Measurements from ENCODE around the gene UBE2Q2.
"Not testable (repeated sequence)": the region's sequence is repeated elsewhere in the genome, so short reads cannot be mapped to it uniquely, and the experiment has no call there.

The UBE2Q2 gene

DNA sequence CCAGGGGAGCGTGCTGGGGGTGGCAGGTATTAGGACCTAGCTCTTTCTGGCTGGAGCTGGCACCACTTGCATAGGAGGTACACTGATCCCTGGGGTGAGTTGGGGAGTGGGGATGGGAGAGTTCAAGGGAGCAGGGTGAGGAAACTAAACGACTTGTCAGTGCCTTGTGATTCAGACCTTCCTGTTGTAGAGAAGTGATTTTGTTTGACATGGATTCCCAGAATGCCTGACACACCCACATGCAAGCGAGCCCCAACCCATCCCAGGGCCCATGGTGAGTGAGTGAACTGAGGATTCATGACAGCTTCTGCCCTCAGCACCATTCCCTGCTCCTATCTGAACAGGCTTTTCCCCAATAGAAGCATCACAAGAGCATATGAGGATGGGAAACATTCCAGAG is 15.6 kb upstream of the UBE2Q2 start:
- no peak for DNase-seq

DNA sequence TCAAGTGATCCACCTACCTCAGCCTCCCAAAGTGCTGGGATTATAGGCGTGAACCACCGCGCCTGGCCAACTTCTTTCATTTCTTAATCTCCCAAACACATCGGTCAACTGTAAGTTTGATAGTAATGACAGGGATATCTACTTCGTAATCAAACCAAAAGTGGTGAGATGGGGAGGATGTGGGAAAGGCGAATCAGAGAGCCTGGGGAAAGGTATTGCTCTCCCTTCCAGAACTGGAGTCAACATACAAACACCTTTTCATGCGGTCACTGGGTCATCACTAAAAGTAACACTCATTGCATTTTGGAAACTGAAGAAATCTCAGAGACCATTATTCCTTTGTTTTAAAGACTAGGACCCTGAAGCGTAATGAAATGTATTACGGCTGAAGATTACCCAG is 14.8 kb upstream of the UBE2Q2 start:
- DNase-seq, result no peak

DNA sequence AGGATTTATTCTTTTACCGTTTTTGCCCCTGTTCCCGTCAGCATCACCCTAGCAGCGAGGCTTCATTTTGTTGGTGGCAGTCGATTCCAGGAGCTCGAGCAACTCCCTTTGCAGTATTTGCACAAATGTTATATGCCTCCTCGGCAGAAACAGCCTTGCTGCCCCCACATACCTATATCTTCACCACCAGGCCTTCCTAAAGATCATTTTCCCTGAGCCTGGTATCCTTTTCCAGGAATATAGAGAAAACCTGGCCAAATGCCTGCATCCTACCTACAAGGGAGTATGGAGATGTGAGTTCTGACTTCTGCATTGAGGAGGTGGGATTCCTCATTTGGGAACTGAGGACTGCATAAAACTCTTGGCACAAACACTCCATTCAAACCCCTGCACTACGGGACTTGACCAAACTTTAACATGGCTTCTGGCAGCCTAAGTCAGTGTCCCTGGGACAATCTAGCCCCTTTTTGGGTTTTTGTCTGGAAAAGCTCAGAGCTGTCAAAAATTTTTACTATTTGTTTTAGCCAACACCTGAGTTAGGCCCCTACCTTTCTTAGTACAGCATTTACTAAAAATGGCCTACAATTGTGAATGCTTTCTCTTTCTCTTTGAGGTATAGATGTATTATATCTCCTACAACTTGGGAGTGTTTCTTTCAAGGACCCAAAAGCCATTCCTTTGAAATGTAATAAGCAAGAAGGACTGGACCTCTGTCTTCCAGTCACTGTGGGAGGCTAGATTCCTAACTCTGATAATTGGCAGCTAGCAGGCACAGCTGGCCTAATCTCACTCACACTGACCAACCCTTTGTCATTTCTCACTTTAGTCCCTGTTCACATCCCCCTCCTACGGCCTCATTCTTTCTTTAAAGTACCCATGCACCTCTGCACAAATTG is 12.1 kb upstream of the UBE2Q2 start:
- no peak for DNase-seq

DNA sequence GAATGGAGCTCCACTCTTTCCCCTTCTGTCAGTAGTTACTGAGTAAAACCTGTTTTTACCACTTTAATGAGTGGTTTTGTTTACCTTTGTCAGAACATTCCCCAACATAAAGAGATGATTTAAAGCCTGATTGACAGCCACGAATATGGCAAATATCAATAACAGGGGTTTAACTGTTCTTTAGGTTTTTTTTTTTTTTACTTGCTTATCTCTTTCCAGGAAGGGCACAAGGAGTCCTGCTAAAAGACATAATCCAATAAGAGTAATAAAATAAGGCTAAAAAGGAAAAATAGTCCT is 11.5 kb upstream of the UBE2Q2 start:
- no peak for DNase-seq

DNA sequence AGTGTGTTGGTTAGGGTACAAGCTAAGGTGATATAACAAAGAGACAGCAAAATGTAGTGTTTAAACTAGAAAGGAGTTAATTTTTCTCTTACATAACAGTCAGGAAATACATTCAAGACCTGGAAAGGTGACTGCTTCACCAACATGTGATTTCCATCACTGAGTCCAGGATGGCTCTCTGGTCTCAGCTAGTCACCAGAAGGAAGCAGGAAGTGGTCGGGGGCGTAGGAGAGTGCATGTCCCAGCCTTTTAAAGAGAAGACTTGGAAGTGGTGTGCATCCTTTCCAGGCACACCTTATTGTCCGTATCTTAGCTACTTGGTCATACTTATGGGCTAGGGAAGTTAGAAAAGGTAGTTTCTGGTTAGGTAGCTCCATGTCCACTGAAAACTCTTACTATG is 11.1 kb upstream of the UBE2Q2 start:
- DNase-seq, result no peak

DNA sequence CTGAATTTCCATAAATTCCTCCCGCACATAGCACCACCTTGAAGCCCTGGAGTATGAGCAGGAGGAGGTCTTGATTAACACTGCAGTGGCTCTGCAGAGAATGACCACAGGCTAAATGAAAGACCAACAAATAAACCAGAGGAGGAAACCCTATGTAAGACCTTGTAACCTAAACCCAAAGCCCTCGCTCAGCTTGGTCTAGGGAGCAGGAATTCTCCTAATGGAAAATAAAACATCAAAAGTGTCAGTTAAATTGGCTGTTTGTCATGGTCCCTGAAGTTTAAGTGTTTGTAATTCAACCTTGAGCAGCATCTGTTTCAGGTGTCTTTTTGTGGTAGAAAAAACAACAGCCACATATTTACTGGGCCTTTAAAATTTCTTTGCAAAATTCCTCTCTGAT is 9.2 kb upstream of the UBE2Q2 start:
- DNase-seq, result no peak

DNA sequence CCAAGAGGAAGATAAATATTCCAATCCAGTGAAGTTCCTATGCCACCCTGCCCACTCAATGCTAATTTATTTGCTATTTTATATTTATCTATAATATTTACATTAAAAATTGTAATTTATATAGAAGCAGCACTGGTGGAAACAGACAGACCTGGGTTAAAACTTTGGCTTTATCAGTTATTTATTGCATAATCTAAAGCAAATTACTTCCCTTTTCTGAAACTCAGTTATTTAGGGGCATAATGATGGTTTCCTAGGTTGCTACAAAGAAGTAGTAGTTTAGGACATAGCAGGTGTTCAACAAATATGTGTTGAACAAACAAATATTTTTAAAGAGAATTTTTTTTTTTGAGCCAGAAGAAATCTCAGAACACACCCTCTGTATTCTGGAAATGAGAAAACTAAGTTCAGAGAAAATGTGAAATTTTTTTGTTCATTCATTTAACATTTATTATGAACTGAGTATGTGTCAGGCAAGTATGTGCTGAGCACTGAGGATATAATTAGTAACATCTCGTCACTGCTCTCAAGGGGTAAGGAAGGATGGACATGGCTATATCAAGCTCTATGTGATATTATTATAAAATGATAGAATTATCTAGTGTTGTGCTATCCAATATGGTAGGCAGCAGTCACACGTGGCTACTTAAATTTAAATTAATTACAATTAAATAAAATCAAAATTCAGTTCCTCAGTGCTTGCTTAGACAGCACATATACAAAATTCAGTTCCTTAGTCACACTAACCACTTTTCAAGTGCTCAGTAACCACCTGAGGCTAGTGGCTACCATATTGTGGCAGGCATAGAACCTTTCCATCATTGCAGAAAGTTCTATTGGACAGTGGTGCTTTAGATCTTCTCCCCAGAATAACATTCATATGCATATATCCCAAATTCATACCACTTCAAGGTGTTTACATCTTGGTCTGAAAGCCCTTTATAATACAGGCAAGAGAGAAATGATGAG is 7.0 kb upstream of the UBE2Q2 start:
- no peak for DNase-seq

DNA sequence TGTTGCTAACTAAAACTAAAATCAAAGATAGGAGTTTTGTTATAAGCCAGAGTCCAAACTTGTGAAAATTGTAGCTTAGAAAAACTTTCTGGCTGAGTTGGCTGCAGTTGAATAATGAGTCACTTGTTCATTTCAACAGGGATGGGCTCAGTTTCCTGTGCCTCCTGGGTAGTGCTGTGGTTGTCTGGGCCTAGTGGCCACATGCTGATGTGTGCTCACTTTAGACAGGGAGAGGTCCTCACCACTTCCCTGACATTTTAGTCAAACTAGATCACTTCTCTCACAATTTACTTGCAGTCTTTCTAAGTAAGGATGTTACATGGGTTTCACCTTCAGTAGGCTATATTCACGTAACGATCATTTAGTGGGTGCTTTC is 6.3 kb upstream of the UBE2Q2 start:
- no peak for DNase-seq

DNA sequence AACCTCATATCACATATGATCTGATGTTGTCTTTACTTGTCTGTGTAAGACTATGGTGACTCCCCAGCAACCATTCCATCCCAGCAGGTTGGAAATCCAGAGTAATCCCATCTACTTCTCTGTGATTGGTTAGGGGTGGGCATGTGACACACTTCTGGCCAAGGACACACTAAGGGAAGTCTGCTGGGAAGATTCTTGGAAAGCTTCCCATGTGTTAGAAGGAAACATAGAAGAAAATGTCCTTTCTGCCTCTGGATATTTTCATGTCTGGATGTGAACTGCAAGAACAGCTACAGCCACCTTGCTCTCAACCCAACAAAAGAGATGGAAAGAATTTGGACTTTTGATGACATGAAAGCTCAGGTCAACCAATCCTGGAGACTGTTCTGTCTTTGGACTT is 2.6 kb upstream of the UBE2Q2 start:
- DNase-seq, result no peak

DNA sequence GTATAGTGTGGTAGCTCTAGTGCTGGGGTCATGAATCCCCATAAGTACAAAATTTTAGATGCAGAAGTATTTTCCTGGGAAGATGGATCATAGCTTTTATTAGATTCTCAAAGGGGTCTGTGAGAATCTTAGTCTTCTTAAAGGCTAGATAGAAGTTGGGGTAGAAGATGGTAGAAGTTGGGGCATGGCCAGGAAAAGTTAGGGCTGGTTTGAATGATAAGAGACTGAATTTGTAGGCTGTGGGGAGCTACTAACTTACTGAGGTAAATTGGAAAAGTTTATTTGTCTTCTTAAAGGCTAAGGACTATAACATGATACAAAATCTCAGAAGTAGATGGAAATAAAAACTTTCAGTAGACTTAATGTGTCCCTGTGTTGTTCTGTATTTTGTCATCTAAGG is 1.6 kb upstream of the UBE2Q2 start:
- no peak for DNase-seq

DNA sequence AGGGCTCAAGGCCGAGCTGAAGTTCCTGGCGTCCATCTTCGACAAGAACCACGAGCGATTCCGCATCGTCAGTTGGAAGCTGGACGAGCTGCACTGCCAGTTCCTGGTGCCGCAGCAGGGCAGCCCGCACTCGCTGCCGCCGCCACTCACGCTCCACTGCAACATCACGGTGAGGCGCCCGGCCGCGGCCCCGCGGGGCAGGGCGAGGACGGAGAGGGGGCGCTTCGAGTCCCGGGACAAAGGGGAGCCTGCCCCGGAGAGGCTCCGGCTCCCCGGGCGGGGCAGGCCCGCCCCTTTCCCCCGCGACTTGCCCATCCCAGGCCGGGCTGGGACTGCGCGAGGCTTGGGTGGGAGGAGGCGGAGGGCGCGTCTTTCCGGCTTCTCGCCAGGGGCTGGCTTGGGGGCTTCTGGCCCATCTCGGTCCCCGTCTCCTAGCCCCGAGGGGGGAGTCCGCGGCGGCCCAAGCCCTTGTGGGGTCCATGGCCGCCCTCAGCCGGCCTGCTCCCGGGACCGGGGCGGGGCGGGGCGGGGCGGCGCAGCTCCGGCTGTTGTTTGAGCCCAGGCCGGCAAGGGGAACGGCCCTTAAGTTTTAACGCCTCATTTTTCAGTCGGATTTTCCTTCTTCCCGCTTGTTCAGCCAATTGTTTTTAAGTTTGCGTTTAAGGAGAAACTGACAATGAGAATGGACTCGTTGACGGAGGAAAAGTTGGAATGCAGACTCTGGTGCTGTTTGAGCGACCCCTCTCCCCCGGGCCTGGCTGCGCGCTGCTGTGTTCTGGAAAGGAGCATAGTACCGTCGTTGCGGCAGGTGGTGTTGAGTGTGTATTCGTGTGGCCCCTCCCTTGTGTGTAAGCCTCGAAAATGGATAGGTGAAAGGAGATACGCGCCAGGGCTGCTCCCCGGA is 683 bp downstream of the UBE2Q2 start:
- DNase-seq, result no peak

DNA sequence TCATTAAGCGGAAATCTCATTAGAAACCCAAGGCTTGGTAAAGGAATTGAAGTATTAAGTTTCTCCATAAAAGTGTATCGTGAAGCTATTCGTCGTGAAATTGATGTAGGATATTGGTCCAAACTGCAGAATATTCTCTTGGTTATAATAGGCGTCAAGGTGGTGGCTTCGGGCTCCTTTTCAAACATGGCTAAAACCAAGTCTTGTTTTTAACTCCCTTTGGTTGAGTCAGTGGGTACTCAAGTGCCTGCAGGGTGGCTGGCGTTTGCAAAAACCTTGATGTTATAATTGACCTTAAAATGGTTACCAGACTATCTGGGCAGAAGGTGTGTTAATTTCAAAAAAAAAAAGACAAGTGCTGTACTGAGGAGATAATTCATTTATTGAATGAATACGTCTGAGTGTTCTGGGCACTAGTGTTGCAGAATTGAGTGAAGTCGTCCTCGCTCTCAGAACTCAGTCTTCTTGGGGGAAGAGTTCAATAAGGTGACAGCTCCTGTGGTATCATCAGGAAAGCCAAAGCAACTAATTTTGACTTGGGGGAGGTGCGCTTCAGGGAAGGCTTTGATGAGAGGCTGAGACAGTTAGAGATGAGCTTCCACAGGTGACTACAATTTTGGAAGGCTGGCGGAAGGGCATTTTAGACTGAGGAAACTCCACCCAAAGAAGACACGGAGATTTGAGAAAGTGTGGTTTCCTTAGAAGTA is 1.5 kb downstream of the UBE2Q2 start:
- DNase-seq, result no peak

DNA sequence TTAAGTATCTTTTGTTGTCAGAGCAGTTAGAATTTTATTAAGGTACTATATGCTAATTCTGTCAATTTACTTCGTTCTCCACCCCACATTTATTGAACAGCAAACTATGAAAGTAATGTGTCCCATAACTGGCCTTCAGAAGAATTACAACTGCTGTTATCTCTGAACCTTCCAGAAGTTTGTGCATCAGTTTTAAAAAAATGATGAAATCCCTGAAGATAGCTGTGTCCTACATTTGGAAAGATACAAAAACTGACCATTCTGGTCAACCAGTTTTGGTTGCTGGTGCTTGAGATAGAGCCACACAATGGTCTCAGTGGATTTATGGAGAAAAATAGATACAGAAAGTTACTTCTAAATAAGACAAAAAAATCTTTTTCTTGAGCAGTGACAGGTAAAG is 5.9 kb downstream of the UBE2Q2 start:
- no peak for DNase-seq

DNA sequence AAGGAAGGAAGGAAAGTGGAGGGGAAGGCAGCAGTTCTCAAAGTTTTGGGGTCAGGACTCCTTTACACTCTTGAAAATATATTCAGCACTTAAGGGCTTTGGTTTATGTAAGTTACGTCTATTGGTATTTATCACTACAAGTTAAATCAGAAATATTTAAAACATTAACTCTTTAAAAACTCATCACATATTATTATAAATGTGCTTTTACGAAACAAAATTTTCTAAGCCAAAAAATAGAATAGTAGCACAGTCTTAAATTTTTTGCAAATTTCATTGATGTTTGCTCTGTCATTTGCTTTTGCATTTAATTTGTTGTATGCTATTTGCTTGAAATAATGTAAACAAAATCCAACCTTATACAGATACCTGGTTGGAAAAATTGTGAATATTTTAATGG is 7.5 kb downstream of the UBE2Q2 start:
- no peak for DNase-seq

DNA sequence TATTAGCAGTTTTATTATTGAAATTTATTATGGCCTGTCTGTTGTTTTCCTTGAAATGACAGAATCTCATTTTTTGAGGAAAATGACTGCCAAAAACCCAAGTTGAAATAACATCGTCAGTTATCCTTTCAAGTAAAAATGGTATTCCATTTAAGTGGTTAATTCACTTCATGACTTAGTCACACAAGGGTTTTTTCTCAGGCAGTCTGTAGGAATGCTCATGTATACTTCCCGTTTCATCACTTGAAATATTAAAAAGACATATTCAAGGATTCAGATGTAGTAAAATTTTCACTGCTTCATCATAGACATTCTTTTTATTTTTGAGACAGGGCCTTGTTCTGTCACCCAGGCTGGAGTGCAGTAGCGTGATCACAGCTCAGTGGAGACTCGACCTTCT is 8.3 kb downstream of the UBE2Q2 start:
- not testable (repeated sequence) for DNase-seq

DNA sequence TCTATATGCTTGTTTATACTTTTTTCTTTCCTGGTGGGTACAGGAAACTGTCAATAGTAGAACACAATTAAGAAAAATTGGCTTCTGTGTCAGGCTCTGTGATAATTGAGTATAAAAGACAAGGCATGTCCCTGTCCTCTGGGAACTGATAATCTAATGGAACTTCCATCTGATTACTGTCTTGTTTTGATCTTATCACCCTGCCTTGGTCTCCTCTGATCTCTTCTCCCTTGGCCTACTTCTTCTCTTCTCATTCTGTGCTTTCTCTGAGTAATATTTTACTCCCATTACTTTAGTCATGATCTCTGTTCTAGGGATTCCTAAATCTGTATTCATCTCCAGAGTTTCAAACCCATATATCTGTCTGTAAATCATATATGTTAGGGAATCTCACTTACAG is 14.6 kb downstream of the UBE2Q2 start:
- no peak for DNase-seq

DNA sequence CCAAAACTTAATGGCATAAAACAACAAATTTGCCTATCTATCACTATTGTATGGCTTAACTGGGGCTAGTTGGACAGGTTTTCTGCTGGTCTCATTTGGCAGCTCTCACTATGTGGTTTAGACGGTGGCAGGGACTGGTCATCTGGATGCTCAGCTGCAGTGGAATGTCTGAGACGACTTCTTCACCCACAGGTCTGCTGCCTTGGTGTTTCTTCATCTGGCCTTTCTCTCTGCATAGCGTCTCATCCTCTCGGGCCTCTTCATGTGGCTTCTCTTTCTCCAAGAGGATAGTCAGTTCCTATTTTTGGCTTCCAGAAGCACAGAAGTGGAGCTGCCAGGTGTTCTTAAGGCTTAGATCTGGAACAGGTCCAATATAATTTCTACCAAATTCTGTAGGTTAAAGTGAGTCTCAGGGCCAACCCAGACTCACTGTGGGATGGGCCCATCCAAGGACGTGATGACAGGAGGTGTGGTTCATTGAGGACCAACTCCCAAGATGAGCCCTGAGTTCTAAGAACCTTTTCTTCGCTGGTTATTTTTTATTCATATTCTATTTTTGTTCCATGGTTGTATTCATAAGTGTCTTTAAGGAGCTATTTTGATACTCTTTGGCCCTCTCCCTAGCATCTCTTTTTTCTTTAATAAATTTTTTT is 18.6 kb downstream of the UBE2Q2 start:
- no peak for DNase-seq

DNA sequence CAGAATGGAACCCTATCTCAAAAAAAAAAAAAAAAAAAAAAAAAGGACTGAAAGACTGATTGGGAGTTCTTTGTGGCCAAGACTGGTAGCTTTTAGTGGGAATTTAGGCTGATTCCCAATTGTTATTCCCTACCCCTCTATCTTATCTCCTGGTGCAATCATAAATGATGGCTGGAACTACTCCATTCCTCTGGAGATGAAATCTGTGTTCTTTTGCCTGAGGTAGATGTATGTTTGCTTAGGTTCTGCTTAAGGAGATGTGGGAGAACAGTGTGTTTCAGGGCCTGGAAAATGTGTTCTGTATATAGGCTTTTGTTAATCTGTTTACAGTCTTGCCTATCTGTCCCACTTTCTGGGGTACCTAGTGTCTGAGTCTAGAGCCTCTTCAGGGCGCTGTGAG is 19.5 kb downstream of the UBE2Q2 start:
- no peak for DNase-seq

DNA sequence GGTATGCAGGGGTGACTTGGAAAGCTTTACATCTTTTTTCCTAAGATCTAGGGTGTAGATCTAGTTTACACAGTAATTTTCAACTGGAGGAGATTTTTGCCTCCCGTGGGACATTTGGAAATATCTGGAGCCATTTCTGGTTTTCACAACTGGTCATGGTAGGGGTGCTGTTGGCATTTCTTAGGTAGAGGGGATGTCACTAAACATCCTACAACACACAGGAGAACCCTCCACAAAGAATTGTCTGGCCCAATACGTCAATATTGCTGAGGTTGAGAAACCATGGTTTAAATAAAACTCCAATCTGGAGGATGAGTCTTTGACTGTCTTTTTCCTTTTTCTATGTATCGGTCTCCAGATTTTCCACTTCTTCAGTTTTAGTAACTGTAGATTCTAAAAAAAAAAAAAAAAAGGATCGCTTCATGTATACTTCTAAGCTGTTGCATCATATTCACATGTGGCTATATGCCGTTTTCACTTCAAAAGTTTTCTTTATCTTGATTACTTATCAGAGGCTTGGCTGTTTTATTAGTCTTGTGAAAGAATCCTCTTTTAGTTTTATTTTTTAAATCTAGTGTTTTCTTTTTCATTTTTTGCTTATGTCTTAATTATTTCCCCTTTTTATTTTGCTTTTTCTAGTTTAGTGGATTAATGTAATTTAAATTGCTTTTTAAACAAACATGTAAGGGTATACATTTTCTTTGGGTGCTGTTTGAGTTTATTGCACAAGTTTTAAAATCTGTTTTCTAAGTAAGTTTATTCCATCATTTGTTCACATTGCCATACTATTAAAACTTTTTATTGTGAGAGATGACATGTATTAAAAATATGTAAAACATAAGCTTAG is 21.2 kb downstream of the UBE2Q2 start:
- no peak for DNase-seq

DNA sequence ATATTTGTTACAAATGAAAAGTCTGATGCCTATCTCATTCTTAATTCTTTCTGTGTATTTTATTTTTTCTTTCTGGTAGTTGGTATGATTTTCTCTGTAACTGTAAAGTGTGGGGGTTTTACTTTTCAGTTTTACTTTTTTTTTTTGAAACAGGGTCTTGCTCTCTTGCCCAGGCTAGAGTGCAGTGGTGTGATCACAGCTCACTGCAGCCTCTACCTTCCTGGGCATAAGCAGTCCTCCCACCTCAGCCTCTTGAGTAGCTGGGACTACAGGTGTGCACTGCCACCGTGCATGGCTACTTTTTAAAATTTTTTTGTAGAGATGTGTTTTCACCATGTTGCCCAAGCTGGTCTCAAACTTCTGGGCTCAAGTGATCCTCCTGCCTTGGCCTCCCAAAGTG is 22.8 kb downstream of the UBE2Q2 start:
- DNase-seq, result not testable (repeated sequence)

DNA sequence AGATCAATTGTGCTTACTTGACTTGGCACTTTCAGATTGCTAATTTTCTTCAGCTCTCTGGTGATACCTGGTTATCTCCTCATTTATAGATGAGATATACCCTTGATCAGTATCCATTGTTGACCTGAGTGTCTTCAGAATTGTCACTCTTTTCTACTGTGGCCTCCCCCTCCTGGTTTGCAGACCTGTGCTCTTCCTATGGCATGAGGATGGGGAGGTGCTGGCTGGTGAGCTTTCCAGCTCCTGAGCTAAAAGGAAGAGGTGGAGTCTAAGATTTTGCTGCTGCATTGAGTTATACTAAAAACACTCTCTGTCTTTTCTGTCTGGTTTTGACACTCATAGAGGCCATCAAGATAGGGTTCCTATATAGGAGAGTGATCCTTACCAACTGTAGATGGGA is 23.7 kb downstream of the UBE2Q2 start:
- DNase-seq, result no peak
